Lower leg skin (tissue), 3 donors: ENCODE measurements around the gene POLN.

Experiments
- POLR2A ChIP-seq, 2 donors: fragments of 450-650 bp; IDR thresholded peaks; one replicate each; pipeline ENCODE4 v1.6.1; 2016 to 2017; ENCODE audit warnings: antibody characterized with exemption in 2 of 2, mild to moderate bottlenecking in 1 of 2, moderate library complexity in 1 of 2
- TF ChIP-seq, protein P1 (sequence below), 3 donors: fragments of 450-650 bp; IDR thresholded peaks; one replicate each; pipeline ENCODE4 v1.5.1; 2016; ENCODE audit warnings: antibody characterized with exemption in 3 of 3, mild to moderate bottlenecking in 3 of 3, moderate library complexity in 2 of 3

GRCh38 chr4:2079006-2079405, 162.9 kb downstream of the POLN start:
- TF ChIP-seq, protein P1, sequence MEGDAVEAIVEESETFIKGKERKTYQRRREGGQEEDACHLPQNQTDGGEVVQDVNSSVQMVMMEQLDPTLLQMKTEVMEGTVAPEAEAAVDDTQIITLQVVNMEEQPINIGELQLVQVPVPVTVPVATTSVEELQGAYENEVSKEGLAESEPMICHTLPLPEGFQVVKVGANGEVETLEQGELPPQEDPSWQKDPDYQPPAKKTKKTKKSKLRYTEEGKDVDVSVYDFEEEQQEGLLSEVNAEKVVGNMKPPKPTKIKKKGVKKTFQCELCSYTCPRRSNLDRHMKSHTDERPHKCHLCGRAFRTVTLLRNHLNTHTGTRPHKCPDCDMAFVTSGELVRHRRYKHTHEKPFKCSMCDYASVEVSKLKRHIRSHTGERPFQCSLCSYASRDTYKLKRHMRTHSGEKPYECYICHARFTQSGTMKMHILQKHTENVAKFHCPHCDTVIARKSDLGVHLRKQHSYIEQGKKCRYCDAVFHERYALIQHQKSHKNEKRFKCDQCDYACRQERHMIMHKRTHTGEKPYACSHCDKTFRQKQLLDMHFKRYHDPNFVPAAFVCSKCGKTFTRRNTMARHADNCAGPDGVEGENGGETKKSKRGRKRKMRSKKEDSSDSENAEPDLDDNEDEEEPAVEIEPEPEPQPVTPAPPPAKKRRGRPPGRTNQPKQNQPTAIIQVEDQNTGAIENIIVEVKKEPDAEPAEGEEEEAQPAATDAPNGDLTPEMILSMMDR (IDR thresholded peaks at IDR 0.05), result no peak
- TF ChIP-seq POLR2A (IDR thresholded peaks at IDR 0.05), result no peak
